NCI-H82 treated with DMSO at 0.1 percent for 48 hours (cell line): ENCODE measurements around the gene CMTM8.

ENCODE experiments used
- DNase-seq: peaks from one replicate; lab custom pipeline; 2025; ENCODE audit not compliant: unreplicated experiment; lab: John Stamatoyannopoulos, UW

CMTM8 gene

DNA sequence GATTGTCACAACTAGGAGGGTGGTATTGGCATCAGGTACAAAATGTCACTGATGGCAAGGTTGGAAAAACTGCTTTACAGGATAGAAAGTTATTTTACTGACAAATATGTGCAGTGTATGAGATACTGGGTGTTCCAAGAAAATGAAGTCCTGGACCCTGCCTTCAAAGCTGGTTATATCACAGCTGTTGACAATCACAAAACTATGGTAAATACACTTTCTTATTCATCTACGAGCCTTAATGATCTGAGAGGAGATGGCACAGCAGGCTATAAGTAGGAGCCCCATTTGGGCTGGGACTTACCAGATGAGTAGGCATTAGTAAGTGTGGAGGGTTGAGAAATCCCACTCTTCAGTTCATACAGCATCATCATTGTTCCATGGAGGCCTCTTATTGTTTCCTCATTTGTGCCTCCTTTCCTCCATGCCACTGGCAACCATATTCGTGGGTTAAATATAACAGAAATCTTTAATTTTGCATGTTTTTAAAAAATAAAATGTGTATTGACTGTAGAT, 66.9 kb downstream of the CMTM8 start:
- DNase-seq = no peak

DNA sequence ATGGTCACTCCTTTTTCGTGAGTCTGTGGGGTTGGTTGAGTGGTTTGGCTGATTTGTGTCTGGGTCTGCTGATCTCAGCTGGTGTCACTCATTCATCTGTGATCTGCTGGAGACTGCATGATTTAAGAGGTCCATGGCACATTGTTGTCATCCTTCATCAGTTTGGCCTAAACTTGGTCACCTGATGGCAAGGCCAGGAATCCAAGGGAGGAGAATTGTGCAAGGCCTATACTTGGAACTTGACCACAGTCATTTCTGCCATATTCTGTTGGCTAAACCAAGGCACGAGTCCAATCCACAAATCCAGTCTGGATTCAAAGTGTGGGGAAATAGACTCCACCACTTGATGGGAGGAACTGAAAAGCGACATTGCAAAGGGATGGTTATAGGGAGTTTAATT, 67.6 kb downstream of the CMTM8 start:
- DNase-seq = no peak

DNA sequence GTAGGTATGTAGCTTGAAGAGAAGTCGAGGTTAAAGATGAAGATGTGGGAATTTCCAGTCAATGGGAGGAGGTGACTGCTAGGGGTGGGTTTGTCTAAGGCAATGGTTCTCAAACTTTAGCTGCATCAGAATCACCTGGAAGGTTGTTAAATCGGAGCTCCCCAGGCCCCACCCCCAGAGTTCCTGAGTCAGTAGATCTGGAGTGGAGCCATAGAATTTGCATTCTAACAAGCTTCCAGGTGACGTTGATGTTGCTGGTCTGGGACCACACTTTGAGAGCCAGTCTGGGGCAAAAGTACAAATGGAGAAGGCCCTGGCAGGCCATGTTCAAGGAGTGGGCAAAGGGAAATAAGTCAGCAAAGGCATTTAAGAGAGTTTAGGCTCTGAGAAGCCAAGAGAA, 69.1 kb downstream of the CMTM8 start:
- DNase-seq = no peak

DNA sequence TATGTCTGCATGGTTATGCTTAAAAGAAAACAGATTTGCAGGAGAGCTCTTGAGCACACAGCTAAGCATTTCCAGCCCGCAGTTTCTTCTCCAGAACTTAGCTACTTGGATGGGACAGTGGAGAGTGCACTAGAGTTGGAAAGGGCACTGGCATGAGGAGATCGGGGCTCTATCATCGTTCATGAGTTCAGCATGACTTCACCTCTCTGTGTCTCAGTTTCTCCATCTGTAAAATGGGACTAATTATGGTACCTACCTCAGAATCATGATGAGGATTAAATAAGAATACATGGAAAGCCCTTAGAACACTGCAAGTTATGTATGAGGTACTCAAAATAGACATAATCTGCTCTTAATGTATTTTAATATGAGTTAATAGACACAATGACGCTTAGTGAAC, 69.9 kb downstream of the CMTM8 start:
- DNase-seq = no peak

- DNase-seq = no peak
These were observed 71.3 kb downstream of the CMTM8 start for GRCh38 chr3:32309654-32310242.

GRCh38 chr3:32310336-32310735, 71.9 kb downstream of the CMTM8 start:
- DNase-seq = no peak

- DNase-seq = peak; percentile 57
These were observed 72.7 kb downstream of the CMTM8 start for GRCh38 chr3:32310918-32311839.

- DNase-seq = no peak
These were observed 73.8 kb downstream of the CMTM8 start for GRCh38 chr3:32312251-32312650.

GRCh38 chr3:32313169-32313568, 74.7 kb downstream of the CMTM8 start:
- no peak for DNase-seq

DNA sequence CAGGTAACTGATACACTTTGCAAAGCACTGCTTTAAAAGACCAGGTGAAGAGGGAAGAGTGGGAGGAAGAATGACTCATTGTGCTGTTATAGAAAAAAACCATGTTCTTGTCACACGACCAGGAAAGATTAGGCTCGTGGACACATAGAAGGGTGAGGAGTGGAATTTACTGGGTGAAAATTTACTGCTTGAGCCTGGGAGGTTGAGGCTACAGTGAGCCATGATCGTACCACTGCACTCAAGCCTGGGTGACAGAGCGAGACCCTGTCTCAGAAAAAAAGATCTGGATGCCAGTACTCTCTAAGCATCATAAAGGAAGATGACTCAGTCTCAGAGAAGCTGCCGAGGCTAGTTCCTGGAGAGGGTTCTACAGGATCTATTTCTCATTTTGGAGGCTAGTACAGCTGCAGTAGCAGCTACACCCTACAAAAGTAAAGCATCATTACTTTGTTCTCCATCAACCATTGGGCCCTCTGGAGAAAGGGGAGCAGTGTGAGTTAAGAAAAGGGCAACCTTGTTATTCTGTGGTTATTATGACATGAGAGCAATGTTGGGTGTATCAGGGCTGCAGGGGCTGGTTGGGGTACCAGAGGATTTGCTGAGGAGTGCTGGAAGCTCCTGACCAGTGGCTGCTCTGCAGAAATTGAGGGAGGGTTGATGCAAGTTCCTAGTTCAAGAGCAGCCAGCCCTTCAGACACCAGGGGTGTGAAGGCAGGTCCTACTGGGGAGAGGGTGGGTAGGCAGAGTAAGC, 75.4 kb downstream of the CMTM8 start:
- DNase-seq = no peak

DNA sequence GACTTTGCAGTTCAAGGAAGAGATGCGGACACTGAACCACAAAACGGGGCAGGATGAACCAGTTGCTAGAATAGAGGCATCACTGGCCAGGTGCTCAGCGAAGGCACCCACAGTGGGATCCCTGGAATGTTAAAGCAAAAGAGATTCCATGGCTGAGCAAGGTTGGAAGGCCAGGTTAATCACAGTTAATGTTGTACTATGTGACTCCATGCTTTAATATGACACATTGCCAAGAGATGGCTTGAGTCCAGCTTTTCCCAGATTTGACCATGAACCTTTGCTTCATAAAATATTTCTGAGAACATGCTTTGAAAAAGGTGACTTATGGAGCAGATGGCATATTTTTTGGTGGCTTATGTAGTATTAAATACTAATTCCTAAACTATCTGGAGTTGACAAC, 77.0 kb downstream of the CMTM8 start:
- no peak for DNase-seq

- DNase-seq = no peak
These were observed 77.8 kb downstream of the CMTM8 start for GRCh38 chr3:32316319-32316718.

DNA sequence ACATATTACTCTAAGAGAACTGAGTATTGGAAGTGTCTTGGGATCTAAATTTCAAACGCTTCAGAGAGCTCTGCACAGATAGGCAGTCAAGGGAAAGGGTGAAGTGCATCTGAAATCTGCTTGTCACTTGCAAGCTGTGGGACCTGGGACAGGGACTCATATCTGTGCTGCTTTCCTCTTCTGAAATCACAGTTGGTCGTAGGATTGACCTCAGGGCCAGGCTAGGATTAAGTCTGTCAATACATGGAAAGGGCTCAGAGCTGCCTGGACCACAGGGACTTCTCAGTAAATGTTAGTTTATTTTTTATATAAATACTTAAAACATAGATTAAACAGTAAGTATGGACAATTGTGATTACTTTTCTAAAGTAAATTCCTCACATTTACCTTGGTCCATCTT, 78.5 kb downstream of the CMTM8 start:
- no peak for DNase-seq

DNA sequence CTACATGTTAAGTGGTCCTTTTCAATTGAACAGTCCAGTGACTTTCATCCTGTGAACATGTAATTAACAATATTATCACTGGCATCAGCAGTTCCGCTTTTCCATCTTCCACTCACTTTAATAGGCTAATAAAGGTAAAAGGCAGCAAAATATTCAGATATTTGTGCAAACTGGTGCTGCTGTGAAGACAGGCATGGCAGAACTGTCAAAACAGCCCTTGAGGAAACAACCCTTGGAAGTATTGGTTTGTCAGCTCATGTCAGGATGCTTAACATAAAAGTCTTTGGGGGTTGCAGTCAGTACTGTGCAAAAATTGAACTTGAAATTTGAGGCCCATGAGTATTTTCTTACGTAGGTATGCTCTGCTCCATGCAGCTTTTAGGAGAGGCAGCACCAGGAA, 81.1 kb downstream of the CMTM8 start:
- DNase-seq = no peak

DNA sequence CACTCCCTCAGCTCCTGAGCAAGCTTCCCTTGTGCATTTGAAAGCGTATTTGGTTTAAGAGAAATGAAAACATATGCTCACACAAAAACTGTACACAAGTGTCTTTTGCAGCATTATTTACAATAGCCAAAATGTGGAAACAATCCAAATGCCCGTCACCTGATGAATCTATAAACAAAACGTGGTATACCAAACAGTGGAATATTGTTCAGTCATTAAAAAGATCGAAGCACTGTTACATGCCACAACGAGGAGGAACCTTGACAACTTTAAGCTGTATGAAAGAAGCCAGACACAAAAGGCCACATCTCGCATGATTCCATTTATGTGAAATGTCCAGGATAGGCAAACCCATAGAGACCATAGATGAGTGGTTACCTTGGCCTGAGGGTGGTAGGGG, 81.6 kb downstream of the CMTM8 start:
- DNase-seq = no peak

DNA sequence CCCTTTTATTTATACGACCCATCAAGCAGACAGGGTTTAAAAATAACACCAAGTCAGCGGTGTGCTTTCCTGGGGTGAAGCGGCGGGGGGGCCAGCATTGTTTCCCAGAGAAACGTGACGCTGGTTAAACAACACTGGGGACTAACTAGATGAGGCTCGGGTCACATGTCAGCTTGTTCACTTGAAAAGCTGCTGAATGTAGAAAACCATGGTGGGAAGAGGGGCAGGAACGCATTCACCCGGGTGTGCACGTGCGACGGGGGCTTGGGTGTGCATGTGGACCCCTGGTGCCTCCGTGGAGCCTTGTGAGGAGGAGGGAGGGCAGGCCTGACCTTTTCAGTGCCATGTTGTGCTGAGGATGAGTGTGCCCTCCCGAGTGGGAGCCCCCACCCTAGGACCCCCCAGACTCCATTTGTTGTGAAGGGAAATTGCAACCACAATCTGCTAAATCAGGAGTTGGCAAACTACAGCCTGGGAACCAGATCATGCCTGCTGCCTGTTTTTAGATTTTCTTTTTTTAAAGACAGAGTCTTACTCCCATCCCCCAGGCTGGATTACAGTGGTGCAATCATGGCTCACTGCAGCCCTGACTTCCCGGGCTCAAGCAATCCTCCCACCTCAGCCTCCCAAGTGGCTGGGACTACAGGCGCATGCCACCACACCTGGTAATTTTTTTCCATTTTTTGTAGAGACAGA, 82.8 kb downstream of the CMTM8 start:
- DNase-seq = no peak

DNA sequence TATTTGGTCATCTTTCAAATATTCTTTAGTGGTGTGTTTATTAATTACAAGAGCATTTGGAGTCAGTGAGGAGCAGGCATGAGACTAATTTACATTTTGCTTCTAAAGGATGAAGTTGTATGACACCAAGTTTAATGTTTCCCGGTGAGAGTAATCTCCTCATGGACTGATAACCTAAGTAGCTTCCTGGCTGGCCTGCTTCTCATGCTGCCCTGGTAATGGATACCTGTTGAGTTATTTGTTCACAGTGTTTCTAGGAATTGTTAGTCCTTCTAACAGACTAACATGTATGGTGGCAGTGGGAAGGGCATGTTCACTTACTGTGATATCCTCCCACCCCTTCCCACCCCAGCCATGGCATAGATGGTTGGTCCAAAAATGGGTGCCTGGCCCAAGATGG, 83.8 kb downstream of the CMTM8 start:
- DNase-seq = no peak

GRCh38 chr3:32323604-32324003, 85.1 kb downstream of the CMTM8 start:
- no peak for DNase-seq

GRCh38 chr3:32325201-32325600, 86.7 kb downstream of the CMTM8 start:
- DNase-seq = no peak

- DNase-seq = no peak
These were observed 87.4 kb downstream of the CMTM8 start for GRCh38 chr3:32325927-32326326.

- no peak for DNase-seq
These were observed 88.3 kb downstream of the CMTM8 start for GRCh38 chr3:32326795-32327194.
